Left ventricle myocardium superior (tissue), 1 donor: ENCODE measurements around the gene HMGCL. TPM values are rescaled to one million over a fixed set of nuclear protein-coding genes. Genes with fewer than 3 reads are reported as not detected.
"Not testable (repeated sequence)": the region's sequence is repeated elsewhere in the genome, so short reads cannot be mapped to it uniquely, and the experiment has no call there.

ENCODE experiments used
- ATAC-seq: fragments of 200-7000 bp; cut with Tn5 transposase; one replicate; pipeline ENCODE4 v1.9.1; 2020; ENCODE audit warnings: mild to moderate bottlenecking, moderate library complexity
- DNase-seq: peaks from one replicate; pipeline ENCODE4 v3.0.0-alpha.2; 2020
- intact Hi-C: fragments of 100-400 bp; cut with micrococcal nuclease; formaldehyde crosslinking; loops from one replicate; pipeline ENCODE4 v1.11.0; 2022
- total RNA-seq: library from RNA; stranded (reverse); fragmentation: NEBNext Ultra II Directional; extraction: Animal tissue kit (Norgen Biotek cat#: 25700); gene quantifications from one replicate; pipeline ENCODE4 v1.2.1, GENCODE V29; 2021
- donor health status: DM: no; HTN: yes; CAD: no; lungs with severe emphysema.

HMGCL gene
- total RNA-seq, 1 donor from 2014 or later: 33.5 TPM

DNA sequence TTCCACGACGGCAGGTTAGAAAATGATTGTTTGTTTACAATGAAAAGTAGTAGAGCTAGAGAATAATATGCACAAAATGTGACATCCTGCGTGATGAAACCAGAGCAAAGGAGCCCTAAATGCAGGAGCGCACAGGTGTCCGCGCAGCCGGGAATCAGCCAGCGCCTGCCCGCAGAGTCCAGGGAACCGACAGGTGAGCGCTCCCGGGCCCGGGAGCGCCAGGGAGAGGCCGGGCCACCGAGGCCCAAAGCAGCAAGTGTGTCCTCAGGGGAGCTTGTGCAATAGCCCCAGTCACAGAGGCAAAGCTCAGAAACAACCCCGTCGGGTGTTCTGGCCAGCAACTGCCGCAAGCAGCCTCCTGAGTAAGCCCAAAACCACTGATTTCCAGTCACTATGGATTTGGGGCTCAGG is 23.9 kb downstream of the HMGCL start:
- no peak for ATAC-seq
- DNase-seq: no peak
- intact Hi-C loops: no loop called here

DNA sequence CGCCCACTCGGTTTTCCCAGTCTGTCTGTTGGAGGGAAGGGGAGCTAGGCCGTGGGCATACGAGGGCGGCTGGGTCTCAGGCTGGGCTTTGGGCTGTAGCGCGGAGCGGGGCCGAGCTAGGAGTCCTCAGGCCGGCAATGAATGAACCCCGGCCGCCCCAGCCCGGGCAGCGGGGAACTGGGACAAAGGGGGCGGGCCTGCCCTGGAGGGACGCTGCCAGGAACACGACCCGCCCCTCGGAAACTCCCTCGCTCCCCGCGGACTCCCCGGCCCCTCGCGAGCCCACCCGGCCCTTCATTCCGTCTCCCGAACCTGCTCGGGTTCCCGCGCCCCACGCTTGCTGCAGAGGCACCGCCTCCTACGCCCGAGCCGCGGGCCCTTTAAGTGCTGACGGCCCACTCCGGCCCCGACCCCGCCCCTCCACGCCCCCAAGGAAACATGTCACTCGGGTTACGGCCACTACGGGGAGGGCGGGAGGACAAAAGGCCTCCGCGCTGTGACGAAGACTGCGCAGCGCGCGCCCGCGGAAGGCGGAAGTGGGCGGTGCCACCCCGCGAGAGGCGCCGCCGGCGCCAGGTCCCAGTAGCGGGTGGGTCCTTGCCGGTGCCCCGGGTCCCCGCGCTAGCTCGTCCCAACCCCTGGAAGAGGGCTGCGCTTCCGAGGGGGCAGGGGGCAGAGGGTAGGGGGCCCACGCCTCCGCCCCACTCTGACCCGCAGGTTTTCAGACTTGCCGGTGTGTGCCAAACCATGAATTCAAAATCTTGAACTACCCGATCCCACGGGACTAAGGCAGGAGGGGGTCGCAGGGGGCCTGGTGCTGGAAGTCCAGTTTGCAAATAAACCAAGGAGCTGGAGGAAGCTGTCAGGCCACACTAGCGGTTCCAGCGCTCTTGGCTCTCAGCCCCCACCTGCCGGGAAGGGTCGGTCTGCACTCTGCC is 24.6 kb downstream of the HMGCL start, which contains the start of gene GALE:
GALE (minus strand) TSS at position 355 of the 938 bp plus-strand sequence. CDS start 1,747 bp downstream, outside the sequence.
- DNase-seq: peak; percentile 98

GRCh38 chr1:23799570-23800399 is 25.4 kb downstream of the HMGCL start:
- intact Hi-C loops: no loop called here
- DNase-seq: peak; percentile 55

More for the DNA sequence above, 24.6 kb downstream of the HMGCL start, which contains the start of gene GALE:
- peak; percentile 96 for ATAC-seq
- intact Hi-C loops: no loop called here

GRCh38 chr1:23799255-23799569 is 26.0 kb downstream of the HMGCL start:
- intact Hi-C loops: no loop called here
- ATAC-seq (no peak), DNase-seq (no peak)

More at GRCh38 chr1:23799570-23800399, 25.4 kb downstream of the HMGCL start:
- peak; percentile 39 for ATAC-seq

- intact Hi-C loops: no loop called here
- ATAC-seq (no peak), DNase-seq (no peak)
These were observed 26.5 kb downstream of the HMGCL start for GRCh38 chr1:23798662-23799142.

- intact Hi-C loops: no loop called here
- no peak for ATAC-seq
- no peak for DNase-seq
These were observed 27.5 kb downstream of the HMGCL start for GRCh38 chr1:23797478-23798448.

GRCh38 chr1:23796466-23797271 is 28.6 kb downstream of the HMGCL start:
- ATAC-seq: no peak
- no peak for DNase-seq
- intact Hi-C loops: no loop called here

DNA sequence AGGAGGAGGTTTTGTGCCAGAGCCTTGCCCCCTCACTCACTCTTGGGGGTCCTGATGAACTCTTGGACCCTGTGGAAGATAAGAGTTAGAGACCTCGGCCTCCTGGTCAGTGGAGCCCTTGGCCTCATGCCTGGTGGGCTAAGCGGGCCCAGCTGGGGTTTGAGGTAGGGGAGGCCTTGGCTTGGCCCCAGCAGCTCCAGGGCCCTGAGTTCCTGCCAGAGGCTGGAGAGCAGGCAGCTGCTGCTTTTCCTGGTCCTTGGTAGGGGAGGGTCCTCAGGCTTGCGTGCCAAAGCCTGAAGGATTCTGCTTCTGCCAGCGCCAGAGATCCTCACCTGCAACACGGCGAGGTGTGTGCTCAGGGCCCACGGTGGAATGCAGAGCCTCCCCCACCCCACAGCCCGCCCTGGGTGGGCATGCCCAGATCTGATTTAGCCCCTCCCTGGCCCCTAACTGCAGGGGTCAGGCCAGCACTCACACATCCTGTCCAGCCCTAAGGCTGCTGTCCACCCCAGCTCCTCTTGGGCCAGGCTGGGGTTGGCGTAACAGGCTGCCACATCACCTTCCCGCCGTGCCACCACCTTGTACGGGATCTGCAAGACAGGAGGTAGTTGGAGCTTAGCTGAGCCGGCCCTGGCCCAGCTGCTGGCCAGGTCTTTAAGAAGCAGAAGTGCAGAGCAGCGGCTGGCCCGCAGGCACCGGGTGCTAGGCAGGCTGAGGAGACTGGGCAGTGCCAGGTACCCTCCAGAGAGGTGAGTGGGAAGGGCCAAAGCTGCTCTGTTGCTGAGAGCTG is 29.4 kb downstream of the HMGCL start:
- no peak for DNase-seq
- no peak for ATAC-seq
- intact Hi-C loops: no loop called here

- DNase-seq, intact Hi-C loops, ATAC-seq: not testable (repeated sequence)
These were observed 30.5 kb downstream of the HMGCL start for GRCh38 chr1:23794732-23795182.

GRCh38 chr1:23793861-23794731 is 31.1 kb downstream of the HMGCL start:
- intact Hi-C loops: no loop called here
- ATAC-seq (no peak), DNase-seq (no peak)

- ATAC-seq (peak; percentile 6), DNase-seq (peak; percentile 60)
- intact Hi-C loops: no loop called here
These were observed 32.0 kb downstream of the HMGCL start for GRCh38 chr1:23793018-23793781.

DNA sequence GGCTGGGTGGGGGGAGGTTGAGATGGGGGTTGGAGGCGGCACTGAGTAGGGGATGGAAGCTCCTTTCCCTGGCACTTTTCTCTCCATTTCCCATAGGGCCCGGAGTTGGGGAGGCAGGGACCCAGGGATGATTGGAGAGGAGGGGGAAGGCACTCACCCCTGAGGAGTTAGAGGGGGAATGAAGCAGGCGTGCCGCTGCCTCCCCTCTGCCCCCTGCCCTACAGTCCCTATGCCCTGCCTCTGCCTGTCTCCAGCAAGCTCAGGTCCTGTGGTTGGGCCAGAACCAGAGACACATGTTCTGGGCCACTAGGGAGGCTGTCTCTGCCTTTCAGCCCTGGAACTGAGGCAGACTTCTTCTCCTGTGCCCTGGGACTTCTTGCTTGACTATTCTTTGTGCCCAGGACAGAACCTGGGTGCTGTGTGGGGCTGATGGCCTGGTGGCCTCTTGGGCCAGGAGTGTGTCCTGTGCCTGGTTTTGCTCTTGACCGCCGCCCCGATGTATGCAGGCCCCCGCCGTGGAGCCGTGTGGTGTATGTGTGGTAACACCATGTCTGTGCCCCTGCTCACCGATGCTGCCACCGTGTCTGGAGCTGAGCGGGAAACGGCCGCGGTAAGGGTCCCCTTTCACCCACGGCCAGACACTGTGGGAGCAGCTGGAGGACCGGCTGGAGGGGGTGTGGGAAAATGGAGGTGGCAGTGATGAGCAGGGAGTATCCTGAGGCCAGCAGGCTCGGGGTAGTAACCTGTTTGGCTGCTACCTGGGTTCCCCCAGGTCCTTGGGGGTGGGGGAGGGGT is 32.9 kb downstream of the HMGCL start:
- intact Hi-C loops: no loop called here
- DNase-seq: no peak
- no peak for ATAC-seq

GRCh38 chr1:23791516-23792047 is 33.6 kb downstream of the HMGCL start:
- intact Hi-C loops: no loop called here
- ATAC-seq (peak; percentile 4), DNase-seq (no peak)
